Skin of body (tissue), 2 donors: ENCODE data around the gene FBXW8. TPM values are rescaled to one million over a fixed set of nuclear protein-coding genes. Genes with fewer than 3 reads are reported as not detected.

Experiments used
- DNase-seq: peaks from one replicate; lab custom pipeline; 2025; lab: John Stamatoyannopoulos, UW
- total RNA-seq: library from RNA; depleted of rRNA; stranded (reverse); fragments of >200 nt; gene quantifications from one replicate; pipeline ENCODE4 v1.2.3, GENCODE V29; 2014

Gene FBXW8
- 11.1 TPM for total RNA-seq

- DNase-seq: peak; percentile 29
These were observed at the start of gene FBXW8 for GRCh38 chr12:116910645-116911451. Gene FBXW8 (plus strand): TSS chr12:116910950. CDS start chr12:116911038, 88 bp downstream.

- peak; percentile 15 for DNase-seq
These were observed 49.4 kb upstream of the FBXW8 start for GRCh38 chr12:116861320-116861719.

GRCh38 chr12:116862167-116862566, 48.6 kb upstream of the FBXW8 start:
- no peak for DNase-seq

- DNase-seq: no peak
These were observed 47.4 kb upstream of the FBXW8 start for GRCh38 chr12:116863275-116863767.

GRCh38 chr12:116864371-116865160, 46.2 kb upstream of the FBXW8 start:
- DNase-seq: no peak

- DNase-seq: no peak
These were observed 43.2 kb upstream of the FBXW8 start for GRCh38 chr12:116867523-116867922.

- DNase-seq: no peak
These were observed 40.4 kb upstream of the FBXW8 start for GRCh38 chr12:116870306-116870705.

- DNase-seq: no peak
These were observed 36.3 kb upstream of the FBXW8 start for GRCh38 chr12:116874324-116874995.

- DNase-seq: peak; percentile 73
These were observed 34.4 kb upstream of the FBXW8 start for GRCh38 chr12:116876151-116876869.

GRCh38 chr12:116878567-116879508, 31.9 kb upstream of the FBXW8 start:
- no peak for DNase-seq

GRCh38 chr12:116879509-116880212, 31.1 kb upstream of the FBXW8 start:
- DNase-seq: no peak

GRCh38 chr12:116880213-116880816, 30.4 kb upstream of the FBXW8 start:
- no peak for DNase-seq

- DNase-seq: no peak
These were observed 29.9 kb upstream of the FBXW8 start for GRCh38 chr12:116880817-116881324.

- no peak for DNase-seq
These were observed 29.3 kb upstream of the FBXW8 start, which contains the start of gene HRK for GRCh38 chr12:116881325-116881876. Gene HRK (minus strand): TSS chr12:116881441. CDS start chr12:116881307, 134 bp downstream.

GRCh38 chr12:116881877-116882507, 28.8 kb upstream of the FBXW8 start:
- DNase-seq: no peak

- DNase-seq: no peak
These were observed 28.0 kb upstream of the FBXW8 start for GRCh38 chr12:116882742-116883141.

GRCh38 chr12:116884871-116885270, 25.9 kb upstream of the FBXW8 start:
- DNase-seq: no peak

- DNase-seq: no peak
These were observed 25.3 kb upstream of the FBXW8 start for GRCh38 chr12:116885491-116885890.
